Measurements from ENCODE around the gene DUSP16. TPM values are rescaled to one million over a fixed set of nuclear protein-coding genes. Genes with fewer than 3 reads are reported as not detected.

Gene DUSP16
- total RNA-seq, 1 experiment from 2014 or later = 10.6 TPM

- TF ChIP-seq, protein P1, sequence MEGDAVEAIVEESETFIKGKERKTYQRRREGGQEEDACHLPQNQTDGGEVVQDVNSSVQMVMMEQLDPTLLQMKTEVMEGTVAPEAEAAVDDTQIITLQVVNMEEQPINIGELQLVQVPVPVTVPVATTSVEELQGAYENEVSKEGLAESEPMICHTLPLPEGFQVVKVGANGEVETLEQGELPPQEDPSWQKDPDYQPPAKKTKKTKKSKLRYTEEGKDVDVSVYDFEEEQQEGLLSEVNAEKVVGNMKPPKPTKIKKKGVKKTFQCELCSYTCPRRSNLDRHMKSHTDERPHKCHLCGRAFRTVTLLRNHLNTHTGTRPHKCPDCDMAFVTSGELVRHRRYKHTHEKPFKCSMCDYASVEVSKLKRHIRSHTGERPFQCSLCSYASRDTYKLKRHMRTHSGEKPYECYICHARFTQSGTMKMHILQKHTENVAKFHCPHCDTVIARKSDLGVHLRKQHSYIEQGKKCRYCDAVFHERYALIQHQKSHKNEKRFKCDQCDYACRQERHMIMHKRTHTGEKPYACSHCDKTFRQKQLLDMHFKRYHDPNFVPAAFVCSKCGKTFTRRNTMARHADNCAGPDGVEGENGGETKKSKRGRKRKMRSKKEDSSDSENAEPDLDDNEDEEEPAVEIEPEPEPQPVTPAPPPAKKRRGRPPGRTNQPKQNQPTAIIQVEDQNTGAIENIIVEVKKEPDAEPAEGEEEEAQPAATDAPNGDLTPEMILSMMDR (conservative IDR thresholded peaks at IDR 0.05; ENCODE audit: low read depth, low read length) = no peak
- no peak for TF ChIP-seq EZH2 (IDR thresholded peaks at IDR 0.05; ENCODE audit: borderline replicate concordance, low read depth, low read length, poor library complexity, severe bottlenecking)
- no peaks in the 10 kb centered on the region for H3K27me3 ChIP-seq (replicated peaks; ENCODE audit: insufficient read depth, low read depth, low read length, poor library complexity)
- BruUV-seq (replicated peaks) = no TSS peak
- CTCF ChIA-PET = no interaction called here
- DNase-seq (ENCODE audit: low spot score) = no peak
- POLR2A ChIA-PET (ENCODE audit: low non-redundant PET) = interaction anchor here (0.7 kb wide), 1 partner anchor 20 kb away, joined by 3 read pairs; no protein-coding TSS in a partner anchor
- intact Hi-C loops (cut with micrococcal nuclease; ENCODE audit: unreplicated experiment) = no loop called here
- H3K36me3 ChIP-seq (ENCODE audit: insufficient read depth, low read length, poor library complexity, severe bottlenecking) = no peaks in the 10 kb centered on the region
- H3K4me1 ChIP-seq (ENCODE audit: insufficient read depth, low read length, poor library complexity, severe bottlenecking) = no peaks in the 10 kb centered on the region
- H3K27ac ChIP-seq (ENCODE audit: low read depth, low read length, poor library complexity, severe bottlenecking) = no peak overlapping the region
- H3K9me3 ChIP-seq (ENCODE audit: low read depth, low read length, poor library complexity, severe bottlenecking) = no peaks in the 10 kb centered on the region
- H3K4me3 ChIP-seq (ENCODE audit: low read depth, low read length, poor library complexity, severe bottlenecking) = no peak overlapping the region
Measured at GRCh38 chr12:12538535-12538934, 24.1 kb downstream of the DUSP16 start.

- intact Hi-C loops (cut with micrococcal nuclease; ENCODE audit: unreplicated experiment) = no loop called here
- CTCF ChIA-PET = no interaction called here
- BruUV-seq (replicated peaks) = no TSS peak
- Histone ChIP-seq H3K4me3 (ENCODE audit: low read depth, low read length, poor library complexity, severe bottlenecking) (no peak overlapping the region), H3K4me1 (ENCODE audit: insufficient read depth, low read length, poor library complexity, severe bottlenecking) (no peaks in the 10 kb centered on the region), H3K9me3 (ENCODE audit: low read depth, low read length, poor library complexity, severe bottlenecking) (no peaks in the 10 kb centered on the region), H3K27ac (ENCODE audit: low read depth, low read length, poor library complexity, severe bottlenecking) (no peak overlapping the region), H3K36me3 (ENCODE audit: insufficient read depth, low read length, poor library complexity, severe bottlenecking) (no peaks in the 10 kb centered on the region), H3K27me3 (replicated peaks; ENCODE audit: insufficient read depth, low read depth, low read length, poor library complexity) (no peaks in the 10 kb centered on the region)
- DNase-seq (ENCODE audit: low spot score) = no peak
- POLR2A ChIA-PET (ENCODE audit: low non-redundant PET) = no interaction called here
- no peak for TF ChIP-seq EZH2 (IDR thresholded peaks at IDR 0.05; ENCODE audit: borderline replicate concordance, low read depth, low read length, poor library complexity, severe bottlenecking)
- TF ChIP-seq, protein P1 (conservative IDR thresholded peaks at IDR 0.05; ENCODE audit: low read depth, low read length) = no peak
Measured at GRCh38 chr12:12537421-12537820, 25.2 kb downstream of the DUSP16 start.

- Histone ChIP-seq H3K9me3 (ENCODE audit: low read depth, low read length, poor library complexity, severe bottlenecking) (no peaks in the 10 kb centered on the region), H3K4me3 (ENCODE audit: low read depth, low read length, poor library complexity, severe bottlenecking) (no peak overlapping the region), H3K27me3 (replicated peaks; ENCODE audit: insufficient read depth, low read depth, low read length, poor library complexity) (no peaks in the 10 kb centered on the region), H3K27ac (ENCODE audit: low read depth, low read length, poor library complexity, severe bottlenecking) (no peak overlapping the region), H3K4me1 (ENCODE audit: insufficient read depth, low read length, poor library complexity, severe bottlenecking) (no peaks in the 10 kb centered on the region), H3K36me3 (ENCODE audit: insufficient read depth, low read length, poor library complexity, severe bottlenecking) (no peaks in the 10 kb centered on the region)
- TF ChIP-seq, protein P1 (conservative IDR thresholded peaks at IDR 0.05; ENCODE audit: low read depth, low read length) = no peak
- TF ChIP-seq EZH2 (IDR thresholded peaks at IDR 0.05; ENCODE audit: borderline replicate concordance, low read depth, low read length, poor library complexity, severe bottlenecking) = no peak
- intact Hi-C loops (cut with micrococcal nuclease; ENCODE audit: unreplicated experiment) = no loop called here
- no peak for DNase-seq (ENCODE audit: low spot score)
- no TSS peak for BruUV-seq (replicated peaks)
- ChIA-PET CTCF (no interaction called here), POLR2A (ENCODE audit: low non-redundant PET) (no interaction called here)
Measured at GRCh38 chr12:12534975-12535374, 27.7 kb downstream of the DUSP16 start.
